ENCODE results near the gene CREB1. TPM values are rescaled to one million over a fixed set of nuclear protein-coding genes. Genes with fewer than 3 reads are reported as not detected.
"Not testable (repeated sequence)": the region's sequence is repeated elsewhere in the genome, so short reads cannot be mapped to it uniquely, and the experiment has no call there.

CREB1 gene
- total RNA-seq, 2 donors from 2014 or later, result 32.5 to 32.9 TPM

GRCh38 chr2:207630491-207630890 lies 100.7 kb downstream of the CREB1 start:
- Histone ChIP-seq H3K4me1 (peaks cover 0 to 15% of the 10 kb centered on the region in 2 donors), H3K9me3 (no peaks in the 10 kb centered on the region), H3K36me3 (no peaks in the 10 kb centered on the region), H3K27ac (no peak overlapping the region), H3K4me3 (no peak overlapping the region), H3K27me3 (no peaks in the 10 kb centered on the region)
- DNase-seq (ENCODE audit: low spot score), result no peak
- no peak for TF ChIP-seq CTCF (IDR thresholded peaks at IDR 0.05)

- H3K4me3 ChIP-seq, result no peak overlapping the region
- DNase-seq (ENCODE audit: low spot score), result no peak
Observed at GRCh38 chr2:207632575-207633493, 103.1 kb downstream of the CREB1 start.

GRCh38 chr2:207633686-207634085 lies 103.9 kb downstream of the CREB1 start:
- Histone ChIP-seq H3K4me3 (no peak overlapping the region), H3K36me3 (no peaks in the 10 kb centered on the region), H3K4me1 (no peaks in the 10 kb centered on the region), H3K9me3 (no peaks in the 10 kb centered on the region), H3K27ac (no peak overlapping the region), H3K27me3 (no peaks in the 10 kb centered on the region)
- no peak for DNase-seq (ENCODE audit: low spot score)
- TF ChIP-seq CTCF (IDR thresholded peaks at IDR 0.05), result no peak

More at GRCh38 chr2:207632575-207633493, 103.1 kb downstream of the CREB1 start:
- Histone ChIP-seq H3K27ac (no peak overlapping the region), H3K4me1 (no peaks in the 10 kb centered on the region), H3K36me3 (no peaks in the 10 kb centered on the region), H3K9me3 (no peaks in the 10 kb centered on the region), H3K27me3 (no peaks in the 10 kb centered on the region)
- no peak for TF ChIP-seq CTCF (IDR thresholded peaks at IDR 0.05)

- Histone ChIP-seq H3K9me3 (no peaks in the 10 kb centered on the region), H3K36me3 (no peaks in the 10 kb centered on the region), H3K27ac (no peak overlapping the region), H3K4me3 (no peak overlapping the region), H3K27me3 (no peaks in the 10 kb centered on the region), H3K4me1 (no peaks in the 10 kb centered on the region)
- no peak for DNase-seq (ENCODE audit: low spot score)
- no peak for TF ChIP-seq CTCF (IDR thresholded peaks at IDR 0.05)
Observed at GRCh38 chr2:207635468-207636200, 105.9 kb downstream of the CREB1 start.

- not testable (repeated sequence) for H3K4me1 ChIP-seq; H3K4me3 ChIP-seq; H3K27ac ChIP-seq; H3K27me3 ChIP-seq; DNase-seq (ENCODE audit: low spot score); H3K9me3 ChIP-seq; H3K36me3 ChIP-seq
Observed at GRCh38 chr2:207639288-207639687, 109.5 kb downstream of the CREB1 start.

GRCh38 chr2:207640160-207640559 lies 110.4 kb downstream of the CREB1 start:
- no peak overlapping the region for H3K27ac ChIP-seq
- no peaks in the 10 kb centered on the region for H3K9me3 ChIP-seq
- TF ChIP-seq CTCF (IDR thresholded peaks at IDR 0.05), result no peak
- no peaks in the 10 kb centered on the region for H3K4me1 ChIP-seq
- H3K4me3 ChIP-seq, result no peak overlapping the region
- no peak for DNase-seq (ENCODE audit: low spot score)
- no peaks in the 10 kb centered on the region for H3K27me3 ChIP-seq
- H3K36me3 ChIP-seq, result no peaks in the 10 kb centered on the region

Measured in right atrium auricular region (tissue), 2 donors.